Dedifferentiated amniotic fluid mesenchymal stem cell (primary cell): Measurements from ENCODE around the gene POU2F1.
"Not testable (repeated sequence)": the region's sequence is repeated elsewhere in the genome, so short reads cannot be mapped to it uniquely, and the experiment has no call there.

Source experiments
- DNase-seq: peaks from one replicate; pipeline ENCODE4 v3.0.0-alpha.2; 2016; ENCODE audit errors: extremely low spot score

The POU2F1 gene

DNA sequence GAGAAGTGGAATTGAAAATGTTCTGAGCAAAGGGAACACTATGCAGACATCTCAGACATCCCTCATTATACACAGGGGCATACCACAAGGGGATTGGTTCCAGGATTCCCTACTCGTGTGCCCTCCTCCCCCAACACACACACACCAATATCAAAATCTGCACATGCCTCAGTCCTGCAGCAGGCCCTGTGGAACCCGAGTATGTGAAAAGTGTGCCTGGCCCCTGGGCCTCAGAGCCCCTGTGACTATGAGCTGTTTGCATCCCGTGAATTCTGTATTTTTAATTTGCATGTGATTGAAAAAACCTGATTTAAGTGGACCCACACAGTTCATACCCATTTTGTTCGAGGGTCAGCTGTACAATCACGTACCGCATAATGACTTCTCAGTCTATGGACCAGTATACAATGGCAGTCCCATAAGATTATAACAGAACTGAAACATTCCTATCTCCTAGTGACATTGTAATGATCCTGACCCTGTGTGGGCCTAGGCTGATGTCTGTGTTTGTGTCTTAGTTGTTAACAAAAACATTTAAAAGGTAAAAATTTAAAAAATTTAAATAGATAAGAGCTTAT, 11.3 kb downstream of the POU2F1 start:
- no peak for DNase-seq

DNA sequence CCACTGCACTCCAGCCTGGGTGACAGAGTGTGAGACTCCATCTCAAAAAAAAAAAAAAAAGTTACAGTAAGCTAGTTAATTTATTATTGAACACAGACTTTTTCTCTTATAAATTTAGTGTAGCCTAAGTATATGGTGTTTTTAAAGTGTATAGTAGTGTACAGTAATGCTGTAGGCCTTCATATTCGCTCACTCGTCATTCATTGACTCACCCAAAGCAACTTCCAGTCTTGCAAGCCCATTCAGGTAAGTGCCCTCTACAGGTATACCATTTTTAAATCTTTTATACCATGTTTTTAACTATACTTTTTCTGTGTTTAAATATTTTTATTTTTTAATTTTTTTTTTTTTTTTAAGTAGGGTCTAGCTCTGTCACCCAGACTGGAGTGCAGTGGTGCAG, 12.1 kb downstream of the POU2F1 start:
- DNase-seq: no peak

DNA sequence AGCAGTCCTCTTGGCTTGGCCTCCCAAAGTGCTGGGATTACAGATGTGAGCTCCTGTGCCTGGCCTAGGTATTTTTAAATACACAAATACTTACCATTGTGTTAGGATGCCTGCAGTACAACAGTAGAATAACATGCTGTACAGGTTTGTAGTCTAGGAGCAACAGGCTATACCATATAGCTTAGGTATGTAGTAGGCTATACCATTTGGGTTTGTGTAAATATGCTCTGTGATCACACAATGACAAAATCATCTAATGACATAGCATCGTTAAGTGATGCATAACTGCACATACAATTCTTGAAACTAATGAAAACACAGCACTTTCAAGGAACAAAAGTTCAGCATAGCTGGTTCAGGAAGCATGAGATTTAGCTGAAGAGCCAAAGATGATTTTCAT, 12.7 kb downstream of the POU2F1 start:
- DNase-seq: no peak

DNA sequence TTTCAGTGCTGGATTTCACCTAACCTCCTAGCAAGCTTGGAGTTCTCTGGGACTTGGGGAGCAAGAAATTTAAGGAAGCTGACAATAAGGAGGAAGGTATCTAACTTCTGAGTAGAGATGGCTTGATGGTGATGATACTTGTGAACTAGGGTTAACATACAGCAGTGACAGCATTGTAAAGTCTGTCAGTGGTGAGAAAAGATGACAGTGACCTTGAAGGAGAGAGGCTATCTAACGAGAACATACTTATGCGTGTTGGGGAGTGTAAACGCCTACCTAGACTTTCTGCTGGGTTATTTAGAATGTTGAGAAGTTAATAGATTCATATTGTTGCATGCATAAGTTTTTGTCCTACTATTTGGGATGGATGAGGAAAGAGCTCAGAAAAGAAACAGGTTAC, 16.3 kb downstream of the POU2F1 start:
- DNase-seq: no peak

DNA sequence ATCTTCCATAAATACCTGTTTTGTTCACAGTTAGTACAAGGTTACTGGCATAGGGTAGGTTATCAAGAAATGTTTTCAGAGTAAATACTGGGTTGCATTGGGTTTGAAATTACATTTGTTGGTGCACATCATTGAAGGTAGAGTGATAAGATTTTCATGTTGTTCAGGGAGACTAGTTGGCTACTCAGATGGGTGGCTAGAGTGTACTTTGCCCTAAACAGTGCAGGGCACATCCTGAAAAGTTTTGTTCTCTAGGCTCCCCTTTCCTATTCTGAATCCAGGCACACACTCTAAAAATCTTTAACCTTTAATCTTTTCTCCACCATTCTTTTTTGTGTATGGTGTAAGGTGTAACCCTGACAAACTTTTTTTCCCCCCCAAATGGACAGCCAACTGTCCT, 18.0 kb downstream of the POU2F1 start:
- no peak for DNase-seq

DNA sequence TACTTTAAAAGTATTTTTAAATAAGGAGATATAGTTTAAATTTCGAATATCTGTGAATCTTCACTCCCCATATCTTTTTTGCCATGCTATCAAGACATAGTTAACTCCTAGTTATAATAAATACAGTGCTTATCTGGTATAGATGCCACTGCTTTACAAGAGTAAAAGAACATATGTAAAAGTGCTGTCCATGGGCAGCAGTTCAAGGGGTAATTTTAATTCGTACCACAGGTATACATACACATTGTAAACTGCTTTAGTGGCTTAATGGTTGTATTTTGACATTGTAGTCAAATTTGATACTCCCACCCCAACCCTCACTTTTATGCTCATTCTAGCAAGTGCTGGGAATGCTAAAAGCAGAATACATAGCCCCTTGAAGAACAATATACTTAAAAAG, 18.6 kb downstream of the POU2F1 start:
- DNase-seq: no peak

DNA sequence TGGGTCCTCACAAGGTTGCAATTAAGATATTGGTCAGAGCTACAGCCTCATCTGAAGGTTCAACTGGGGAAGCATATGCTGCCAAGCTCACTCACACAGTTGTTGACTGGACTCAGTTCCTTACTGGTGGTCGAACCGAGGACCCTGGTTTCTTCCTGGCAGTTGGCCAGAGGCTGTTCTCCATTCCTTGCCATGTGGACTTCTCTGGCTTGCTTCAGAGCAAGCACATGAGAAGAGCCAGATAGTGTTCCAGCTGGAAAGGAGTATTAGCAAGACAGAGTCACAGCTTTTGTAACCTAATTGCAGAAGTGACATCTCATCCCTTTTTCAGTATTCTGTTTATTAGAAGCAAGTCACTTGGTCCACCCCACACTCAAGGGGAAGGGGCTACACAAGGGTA, 23.6 kb downstream of the POU2F1 start:
- no peak for DNase-seq

DNA sequence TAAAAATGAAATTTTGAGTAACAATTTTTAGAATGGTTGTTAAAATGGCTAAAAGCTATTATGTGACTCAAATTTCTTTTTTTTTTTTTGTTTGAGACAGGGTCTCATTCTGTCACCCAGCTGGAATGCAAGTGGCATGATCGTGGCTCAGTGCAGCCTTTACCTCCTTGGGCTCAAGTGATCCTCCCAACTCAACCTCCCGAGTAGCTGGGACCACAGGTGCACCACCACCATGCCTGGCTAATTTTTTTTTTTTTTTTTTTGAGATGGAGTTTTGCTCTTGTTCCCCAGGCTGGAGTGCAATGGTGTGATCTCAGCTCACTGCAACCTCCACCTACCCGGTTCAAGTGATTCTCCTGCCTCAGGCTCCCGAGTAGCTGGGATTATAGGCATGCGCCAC, 24.5 kb downstream of the POU2F1 start:
- not testable (repeated sequence) for DNase-seq

DNA sequence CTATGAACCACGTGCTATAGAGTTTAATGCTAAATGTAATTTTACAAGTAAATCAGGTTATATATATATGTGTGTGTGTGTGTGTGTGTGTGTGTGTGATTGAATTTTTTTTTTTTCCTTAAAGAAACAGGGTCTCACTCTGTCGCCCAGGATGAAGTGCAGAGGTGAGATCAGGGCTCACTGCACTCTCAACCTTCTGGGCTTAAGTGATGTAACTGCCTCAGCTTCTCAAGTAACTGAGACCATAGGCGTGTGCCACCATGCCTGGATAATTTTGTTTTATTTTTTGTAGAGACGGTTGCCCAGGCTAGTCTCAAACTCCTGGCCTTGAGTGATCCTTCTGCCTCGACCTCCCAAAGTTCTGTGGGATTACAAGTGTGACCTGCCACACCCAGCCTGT, 26.3 kb downstream of the POU2F1 start:
- DNase-seq: no peak

DNA sequence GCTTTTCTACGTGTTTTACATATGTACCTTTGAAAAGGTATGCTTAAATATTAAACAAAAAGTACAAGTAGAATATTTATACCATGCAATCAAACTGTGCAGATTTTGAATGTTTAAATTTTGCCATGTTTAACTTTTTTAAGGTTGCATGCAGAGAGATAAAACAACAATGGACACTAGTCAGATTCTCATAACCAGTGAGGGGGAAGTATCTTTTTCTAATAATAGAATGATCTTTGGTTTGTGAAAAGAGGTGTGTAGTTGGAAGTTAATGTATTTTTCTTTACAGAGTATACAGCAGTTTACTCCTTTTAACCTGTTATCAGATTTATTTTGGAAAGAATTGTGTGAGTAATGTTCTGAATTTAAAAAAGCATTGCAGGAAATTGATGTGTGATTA, 27.1 kb downstream of the POU2F1 start:
- no peak for DNase-seq

DNA sequence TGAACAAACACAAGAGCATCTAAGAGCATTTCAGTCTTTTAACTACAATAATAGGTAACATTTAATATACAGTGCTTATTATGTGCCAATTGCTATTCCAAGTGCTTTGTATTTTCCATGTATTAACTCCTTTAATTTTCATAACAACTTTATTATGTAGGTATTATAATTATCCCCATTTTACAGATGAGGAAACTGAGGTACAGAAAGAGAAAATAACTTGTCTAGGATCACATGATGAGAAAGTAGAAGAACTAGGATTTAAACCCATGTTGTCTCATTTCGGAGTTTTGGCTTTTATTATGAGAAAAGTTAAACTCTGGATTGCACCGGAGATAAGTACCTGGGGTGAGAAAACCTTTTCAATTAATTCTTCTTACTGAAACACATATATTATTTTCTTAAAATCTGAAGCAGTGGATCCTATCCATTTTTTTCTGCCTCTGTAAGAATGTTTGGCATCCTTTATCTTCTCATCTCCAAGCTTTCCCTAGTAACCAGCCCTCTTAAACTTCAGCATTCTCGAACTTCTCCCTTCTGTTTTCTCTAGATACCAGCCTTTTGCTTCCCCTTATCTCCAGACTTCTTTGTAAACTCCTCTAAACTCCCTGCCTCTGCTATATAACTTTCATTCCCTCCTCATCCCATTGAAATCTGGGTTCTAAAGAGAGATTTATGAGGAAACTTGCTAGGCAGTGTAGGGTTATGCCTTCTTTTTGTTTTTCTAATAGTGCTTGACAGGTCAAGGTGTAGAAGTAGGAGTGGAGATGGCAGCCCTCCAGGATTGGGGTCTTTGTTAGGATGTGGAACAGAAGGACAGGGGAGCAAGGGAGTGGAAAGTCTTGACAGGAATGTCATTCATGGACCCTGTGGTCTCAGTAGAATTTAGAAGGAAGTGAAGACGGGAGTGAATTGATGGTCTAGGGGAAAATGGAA, 28.3 kb downstream of the POU2F1 start:
- peak; percentile 18 for DNase-seq

DNA sequence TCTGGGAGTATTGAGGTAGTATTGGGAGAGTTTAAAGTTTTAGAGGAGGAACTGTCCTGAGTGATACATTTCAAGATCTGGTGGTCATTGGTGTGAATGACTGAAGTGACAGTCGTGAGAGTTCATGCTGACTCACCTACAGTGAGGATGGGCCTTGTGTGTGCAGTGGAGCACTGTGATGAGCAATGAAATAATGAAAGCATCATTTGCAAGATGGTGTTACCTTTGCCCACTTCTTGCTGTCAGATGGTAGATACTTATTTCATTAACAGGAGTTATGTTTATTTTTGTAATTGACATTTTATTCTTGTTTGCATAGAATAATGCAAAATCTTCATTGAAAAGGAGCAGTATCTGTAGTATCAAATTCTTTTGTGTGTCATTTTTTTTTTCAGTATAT, 29.0 kb downstream of the POU2F1 start:
- no peak for DNase-seq

DNA sequence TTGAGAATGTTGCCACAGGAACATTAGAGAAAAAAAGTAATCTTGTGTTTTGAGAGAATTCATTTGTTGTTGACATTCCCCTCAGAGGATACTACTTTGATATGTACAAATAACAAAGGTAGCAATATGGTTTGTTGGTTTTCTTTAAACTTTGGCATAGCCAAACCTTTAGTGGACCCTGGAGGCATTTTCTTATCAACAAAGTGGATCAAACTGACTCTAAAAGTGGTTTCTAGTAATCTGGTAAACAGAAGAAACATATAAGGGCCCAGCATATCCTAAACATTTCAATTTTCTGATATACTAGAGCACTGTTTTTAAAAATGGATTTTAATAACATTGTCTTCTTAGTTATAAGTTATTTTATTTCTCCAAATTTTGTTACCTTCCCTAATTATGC, 29.8 kb downstream of the POU2F1 start:
- DNase-seq: no peak

DNA sequence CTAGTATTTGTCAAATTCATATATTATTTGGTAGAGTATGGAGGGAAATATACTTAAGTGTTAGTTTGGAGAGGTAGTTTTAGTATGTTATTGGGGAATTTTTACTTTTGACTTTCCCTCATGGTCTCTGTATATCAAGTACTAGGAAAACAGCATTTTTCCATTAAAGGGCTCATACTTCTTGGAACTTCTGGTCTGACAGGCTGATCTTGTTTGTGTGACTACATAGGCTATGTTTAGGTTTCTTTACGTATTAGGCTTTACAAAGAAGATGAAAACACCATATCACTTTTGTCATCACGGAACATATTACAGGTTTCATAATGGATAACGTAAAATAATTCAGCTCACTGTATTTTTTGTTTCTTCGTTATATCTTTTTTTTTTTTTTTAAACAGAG, 30.8 kb downstream of the POU2F1 start:
- no peak for DNase-seq

DNA sequence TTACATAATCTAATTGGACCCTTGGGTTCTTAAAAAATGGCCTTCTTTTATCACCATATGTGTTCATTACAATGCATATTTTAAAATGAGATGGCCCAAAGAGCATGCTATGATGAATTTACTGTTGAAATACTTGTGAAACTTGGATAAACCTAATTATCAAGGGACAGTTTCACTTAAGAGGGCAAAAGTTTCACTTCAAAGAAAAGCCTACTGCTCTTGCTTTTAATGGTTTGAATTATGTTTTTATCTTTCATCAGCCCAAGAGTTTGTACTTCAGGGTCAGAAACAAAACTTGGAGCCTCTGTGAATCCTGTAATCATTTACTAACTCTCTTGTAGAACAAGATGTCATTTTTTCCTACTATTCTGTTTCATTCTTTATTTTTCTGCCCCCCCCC, 32.3 kb downstream of the POU2F1 start:
- no peak for DNase-seq

DNA sequence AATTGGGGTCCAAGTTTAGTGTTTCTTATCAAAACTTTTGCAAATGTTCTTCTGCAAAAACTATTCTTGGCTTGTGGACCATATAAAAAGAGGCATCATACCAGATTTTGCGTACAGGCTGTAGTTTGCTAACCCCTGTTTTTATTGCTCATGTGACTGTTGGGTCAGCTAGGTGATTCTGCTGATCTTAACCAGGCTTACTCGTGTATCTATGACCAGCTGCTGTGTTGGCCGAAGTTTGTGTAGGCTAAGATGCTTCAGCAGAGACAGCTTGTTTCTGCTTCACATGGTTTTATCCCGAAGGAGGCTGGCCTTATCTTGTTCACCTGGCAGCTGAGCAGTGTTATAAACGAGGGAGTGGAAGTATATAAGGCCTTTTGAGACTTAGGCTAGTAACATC, 38.2 kb downstream of the POU2F1 start:
- DNase-seq: no peak

DNA sequence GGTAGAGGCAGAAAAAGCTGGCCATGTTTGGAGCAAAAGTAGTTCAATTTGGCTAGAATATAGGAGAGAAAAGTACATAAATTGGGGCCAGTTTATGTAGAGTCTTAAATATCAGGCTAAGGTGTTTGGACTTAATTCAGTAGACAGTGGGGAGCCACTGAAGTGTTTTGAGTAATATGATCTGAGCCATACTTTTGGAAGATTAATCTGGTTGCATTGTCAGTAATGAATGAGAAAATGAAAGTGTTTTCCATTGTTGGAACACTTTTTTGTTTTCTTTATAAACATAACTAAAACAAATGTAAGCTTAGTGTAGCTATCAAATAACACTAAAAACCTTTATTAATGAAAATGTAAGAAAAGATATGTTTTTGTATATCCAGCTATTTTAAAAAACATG, 42.1 kb downstream of the POU2F1 start:
- no peak for DNase-seq

DNA sequence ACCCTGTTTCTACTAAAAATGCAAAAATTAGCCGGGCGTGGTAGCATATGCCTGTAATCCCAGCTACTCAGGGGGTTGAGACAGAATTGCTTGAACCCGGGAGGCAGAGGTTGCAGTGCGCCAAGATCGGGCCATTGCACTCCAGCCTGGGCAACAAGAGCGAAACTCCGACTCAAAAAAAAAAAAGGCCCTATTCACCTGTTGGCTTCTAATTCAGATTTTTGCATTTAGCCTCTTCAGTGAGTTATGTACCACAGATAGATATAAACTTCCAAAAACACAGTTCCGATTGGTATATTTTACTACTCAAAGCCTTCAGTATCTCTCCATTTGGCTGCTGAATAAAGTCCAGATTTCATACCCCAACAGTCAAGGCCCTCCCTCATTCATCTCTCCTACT, 42.7 kb downstream of the POU2F1 start:
- no peak for DNase-seq

DNA sequence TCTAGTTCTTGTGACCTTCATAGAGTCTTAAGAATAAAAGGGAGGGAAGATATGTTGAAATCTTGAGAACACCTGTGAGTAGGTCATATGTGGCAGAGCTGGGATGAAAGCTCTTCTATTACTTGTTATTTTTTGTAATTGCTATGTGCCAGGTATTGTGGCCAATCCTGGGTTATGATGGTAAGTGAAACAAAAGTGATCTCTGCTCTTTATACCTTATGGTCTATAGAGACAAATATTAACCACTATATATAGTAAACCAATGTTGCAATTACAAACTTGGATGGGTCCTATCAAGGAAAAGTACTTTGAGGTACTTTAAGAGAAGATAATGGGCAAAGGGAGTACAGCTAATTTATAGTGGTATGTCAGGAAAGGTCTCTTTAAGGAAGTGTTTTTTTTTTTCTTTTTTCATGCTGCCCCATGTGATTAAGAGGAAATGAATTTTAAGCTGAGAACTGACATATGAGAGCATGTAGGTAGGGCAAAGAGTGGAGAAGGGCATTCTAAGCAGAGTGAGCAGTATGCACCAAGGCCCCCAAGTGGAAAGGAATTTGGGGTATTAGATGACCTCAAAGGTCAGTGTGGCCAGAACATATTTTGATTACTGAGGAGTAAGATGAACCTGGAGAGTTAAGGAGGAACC, 43.3 kb downstream of the POU2F1 start:
- DNase-seq: no peak

DNA sequence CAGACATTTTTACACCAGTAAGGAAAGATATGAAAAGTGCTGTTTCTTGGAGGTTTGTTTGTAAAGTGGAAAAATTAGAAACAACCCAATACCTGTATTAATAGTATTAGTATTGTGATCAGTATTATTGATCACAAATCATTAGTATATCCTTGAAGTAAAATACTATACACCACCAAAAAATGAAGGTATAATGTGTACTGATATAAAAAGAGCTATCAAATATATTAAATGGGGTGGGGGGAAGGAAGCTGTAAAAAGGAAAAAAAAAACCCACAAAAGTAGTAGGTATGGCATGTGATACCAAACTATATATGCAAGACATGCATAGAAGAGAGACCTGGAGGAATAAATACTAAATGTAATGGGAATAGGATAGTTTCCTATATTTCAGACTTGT, 46.3 kb downstream of the POU2F1 start:
- no peak for DNase-seq

DNA sequence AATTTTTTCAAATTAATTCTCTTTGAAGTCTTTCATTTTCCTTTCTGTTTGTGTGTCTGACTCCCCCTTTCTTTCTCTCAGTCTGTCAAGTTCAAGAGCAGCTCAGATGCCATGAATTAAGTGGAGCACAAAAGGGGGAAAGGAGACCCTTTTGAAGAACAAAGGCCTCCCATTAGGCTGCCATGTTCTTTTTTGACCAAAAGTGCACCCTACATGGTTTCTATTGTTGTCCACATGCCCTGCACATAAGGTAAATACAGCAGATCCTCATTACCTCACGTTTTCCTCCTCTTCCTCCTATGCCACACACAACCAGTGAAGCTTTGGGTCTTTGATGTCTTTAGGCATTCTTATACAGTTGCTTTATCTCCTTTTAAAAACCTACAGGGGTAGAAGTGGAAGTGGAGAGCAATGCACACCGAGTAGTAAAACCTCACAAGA, 47.7 kb downstream of the POU2F1 start:
- no peak for DNase-seq

DNA sequence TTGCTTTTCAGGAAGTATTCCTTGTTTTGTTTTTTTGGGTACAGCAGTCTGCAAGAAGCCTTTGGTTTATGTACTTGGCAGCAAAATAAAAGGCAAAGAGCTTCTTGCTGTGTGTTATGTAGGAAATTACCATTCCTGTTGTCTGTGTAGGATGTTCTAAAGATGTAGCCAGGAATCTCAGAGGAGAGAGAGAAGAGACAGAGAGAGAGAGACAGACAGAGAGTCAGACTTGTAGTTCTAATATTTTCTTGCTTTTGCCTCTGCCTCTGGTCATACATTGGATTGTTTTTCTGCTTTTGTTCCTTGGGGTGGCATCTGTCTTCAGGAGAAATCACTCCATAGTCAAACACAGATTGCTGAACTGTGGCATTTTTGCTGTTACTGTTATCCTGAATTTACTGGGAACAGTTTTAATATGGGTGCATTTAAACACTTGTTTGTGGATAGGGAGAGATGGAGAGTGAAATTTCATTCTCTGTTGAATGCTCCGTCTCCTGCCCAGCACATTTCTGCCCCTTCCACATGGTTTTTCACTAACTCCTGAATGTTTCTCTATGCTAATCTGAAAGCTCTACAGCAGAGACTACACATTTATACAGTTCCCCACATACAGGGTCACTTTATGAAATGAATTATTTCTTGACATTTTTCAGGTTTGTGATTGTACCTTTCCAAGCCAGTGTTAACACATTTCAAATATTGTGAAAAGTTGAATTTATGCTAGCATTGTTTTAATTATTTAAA, 49.8 kb downstream of the POU2F1 start:
- DNase-seq: no peak
